Neural progenitor cell (in vitro differentiated cells): ENCODE data around the gene MAGED2.

Source experiments
- EZH2 ChIP-seq: fragments of 200-600 bp; sonication (generic); IDR thresholded peaks from 2 replicates; pipeline ENCODE4 v1.6.1; 2017; ENCODE audit warnings: antibody characterized with exemption, mild to moderate bottlenecking, moderate library complexity
- TF ChIP-seq, protein P1 (sequence below): fragments of 200-600 bp; sonication (generic); IDR thresholded peaks from 2 replicates; pipeline ENCODE4 v1.5.1; 2017; ENCODE audit warnings: antibody characterized with exemption, mild to moderate bottlenecking

DNA sequence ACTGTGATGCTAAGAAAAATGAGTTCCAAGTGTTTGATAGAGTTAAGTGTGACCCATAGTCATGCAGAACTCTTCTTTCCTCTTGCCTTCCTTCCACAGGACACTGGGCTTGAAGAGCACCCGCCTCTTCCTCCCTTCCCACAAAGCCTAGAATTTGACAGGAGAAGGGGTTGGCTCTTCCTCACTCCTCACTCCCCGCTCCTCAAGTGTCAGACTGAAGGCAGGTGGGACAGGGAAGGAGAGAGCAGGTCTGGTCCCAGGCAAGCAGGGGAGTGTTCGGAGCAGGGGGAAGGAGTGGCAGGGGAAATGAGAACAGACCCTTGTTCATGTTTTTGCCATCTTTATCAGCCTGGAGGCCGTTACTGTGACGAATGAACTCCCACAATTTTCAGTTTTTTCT is 10.7 kb downstream of the MAGED2 start:
- TF ChIP-seq, protein P1, sequence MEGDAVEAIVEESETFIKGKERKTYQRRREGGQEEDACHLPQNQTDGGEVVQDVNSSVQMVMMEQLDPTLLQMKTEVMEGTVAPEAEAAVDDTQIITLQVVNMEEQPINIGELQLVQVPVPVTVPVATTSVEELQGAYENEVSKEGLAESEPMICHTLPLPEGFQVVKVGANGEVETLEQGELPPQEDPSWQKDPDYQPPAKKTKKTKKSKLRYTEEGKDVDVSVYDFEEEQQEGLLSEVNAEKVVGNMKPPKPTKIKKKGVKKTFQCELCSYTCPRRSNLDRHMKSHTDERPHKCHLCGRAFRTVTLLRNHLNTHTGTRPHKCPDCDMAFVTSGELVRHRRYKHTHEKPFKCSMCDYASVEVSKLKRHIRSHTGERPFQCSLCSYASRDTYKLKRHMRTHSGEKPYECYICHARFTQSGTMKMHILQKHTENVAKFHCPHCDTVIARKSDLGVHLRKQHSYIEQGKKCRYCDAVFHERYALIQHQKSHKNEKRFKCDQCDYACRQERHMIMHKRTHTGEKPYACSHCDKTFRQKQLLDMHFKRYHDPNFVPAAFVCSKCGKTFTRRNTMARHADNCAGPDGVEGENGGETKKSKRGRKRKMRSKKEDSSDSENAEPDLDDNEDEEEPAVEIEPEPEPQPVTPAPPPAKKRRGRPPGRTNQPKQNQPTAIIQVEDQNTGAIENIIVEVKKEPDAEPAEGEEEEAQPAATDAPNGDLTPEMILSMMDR: no peak
- TF ChIP-seq EZH2: no peak
